Testis (tissue), 3 donors: ENCODE data around the gene CLEC2D. TPM values are rescaled to one million over a fixed set of nuclear protein-coding genes. Genes with fewer than 3 reads are reported as not detected.
"Not testable (repeated sequence)": the region's sequence is repeated elsewhere in the genome, so short reads cannot be mapped to it uniquely, and the experiment has no call there.

Experiments
- DNase-seq: peaks from one replicate; pipeline ENCODE4 v3.0.0-alpha.2; 2019
- H3K27ac ChIP-seq, 2 donors: fragments of 200-600 bp; sonication (generic); one replicate each; pipeline ENCODE4 v1.5.1; 2019
- H3K27me3 ChIP-seq: fragments of 200-600 bp; sonication (generic); one replicate; pipeline ENCODE4 v1.5.1; 2019
- H3K36me3 ChIP-seq: fragments of 200-600 bp; sonication (generic); one replicate; pipeline ENCODE4 v1.5.1; 2017; ENCODE audit warnings: low read depth; ENCODE audit errors: missing control alignments
- H3K4me1 ChIP-seq: fragments of 200-600 bp; sonication (generic); one replicate; pipeline ENCODE4 v1.5.1; 2019
- H3K4me3 ChIP-seq, 2 donors: fragments of 200-600 bp; sonication (generic); one replicate each; pipeline ENCODE4 v1.5.1; 2017 to 2019
- H3K9me3 ChIP-seq: fragments of 200-600 bp; sonication (generic); one replicate; pipeline ENCODE4 v1.5.1; 2017
- CTCF ChIP-seq, 3 experiments: fragments of 450-650 bp in 2 of 3; fragments of 200-600 bp in 1 of 3; sonication (generic) in 1 of 3; IDR thresholded peaks; one replicate each; pipeline ENCODE4 v1.5.1; 2016 to 2019; ENCODE audit warnings: antibody characterized with exemption in 3 of 3, mild to moderate bottlenecking in 2 of 3, moderate library complexity in 1 of 3
- POLR2A ChIP-seq: fragments of 450-650 bp; IDR thresholded peaks from one replicate; pipeline ENCODE4 v1.6.1; 2017; ENCODE audit warnings: antibody characterized with exemption, mild to moderate bottlenecking, moderate library complexity
- WGBS, 2 donors: methylation state at CpG; one replicate each; pipeline ENCODE4 v1.1.5; 2018; 5-methylcytosine and 5-hydroxymethylcytosine counted together
- intact Hi-C: fragments of 100-400 bp; cut with DNase I; formaldehyde crosslinking; loops from one replicate; pipeline ENCODE4 v1.15.1; 2023; ENCODE audit warnings: low total_unique reads
- polyA plus RNA-seq: library from polyadenylated mRNA; stranded (reverse); fragments of 350-450 nt; fragmentation: Illumina TruSeq; extraction: RNeasy Lipid Tissue Mini Kit (QIAGEN cat#74804); gene quantifications from one replicate; pipeline ENCODE4 v1.2.3, GENCODE V29; 2014; ENCODE audit warnings: low read depth, low replicate concordance; ENCODE audit not compliant: insufficient read depth
- total RNA-seq, 2 donors: library from RNA; depleted of rRNA; stranded (reverse); fragments of >200 nt; gene quantifications; one replicate each; pipeline ENCODE4 v1.2.3, GENCODE V29; 2016

Gene CLEC2D
- total and polyA plus RNA-seq, 3 donors from 2014 or later = 25.5 to 36.3 (median 32.1) TPM

DNA sequence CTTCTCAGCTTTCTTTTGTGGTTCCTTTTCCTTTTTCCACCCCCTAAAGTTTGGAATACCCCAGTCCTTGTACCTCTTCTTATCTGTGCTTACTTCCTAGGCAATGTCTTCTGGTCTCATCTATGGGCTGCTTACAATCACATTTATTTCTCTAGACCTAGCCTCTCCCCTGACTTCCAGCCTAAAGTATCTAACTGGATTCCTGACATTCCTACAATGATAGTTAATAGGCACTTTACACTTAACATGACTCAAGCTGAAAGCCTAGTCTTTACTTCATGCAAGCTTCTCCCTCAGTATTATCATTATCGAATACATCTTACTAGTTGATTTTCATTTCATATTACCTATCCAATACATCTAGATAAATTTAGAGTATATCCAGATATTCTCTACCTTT is 42.2 kb downstream of the CLEC2D start:
- H3K27me3 ChIP-seq = no peaks in the 10 kb centered on the region
- WGBS, 2 donors = 68 to 76% methylated on average over 1 of the region's 1 CpG
- H3K36me3 ChIP-seq = no peaks in the 10 kb centered on the region

DNA sequence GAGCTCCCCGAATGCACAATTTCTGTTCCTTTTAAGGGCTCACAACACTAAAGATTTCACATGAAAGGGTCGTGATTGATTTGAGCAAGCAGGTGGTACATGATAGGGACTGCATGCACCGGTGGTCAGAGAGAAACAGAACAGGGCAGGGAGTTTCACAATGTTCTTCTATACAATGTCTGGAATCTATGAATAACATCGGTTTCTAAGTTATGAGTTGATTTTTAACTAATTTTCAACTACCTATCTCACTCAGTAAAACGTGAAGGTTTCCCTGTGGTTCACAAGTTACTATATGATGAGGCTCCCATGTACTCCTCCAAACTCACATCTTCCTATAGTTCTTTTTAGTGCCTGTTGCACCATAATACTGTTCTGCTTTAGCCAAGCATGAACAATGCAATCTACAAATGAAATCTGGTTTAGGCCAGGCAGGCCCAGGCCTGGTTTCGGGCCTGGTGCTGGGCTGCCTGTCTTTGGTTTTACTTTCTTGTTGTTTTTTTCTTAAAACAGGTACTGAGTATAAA is 43.6 kb downstream of the CLEC2D start:
- 85 to 88% methylated on average over 6 of the region's 6 CpGs for WGBS, 2 donors
- H3K9me3 ChIP-seq, H3K4me3 ChIP-seq, H3K36me3 ChIP-seq, DNase-seq, H3K27ac ChIP-seq, H3K4me1 ChIP-seq, H3K27me3 ChIP-seq, intact Hi-C loops: not testable (repeated sequence)

More for the DNA sequence above, 42.2 kb downstream of the CLEC2D start:
- Histone ChIP-seq H3K27ac (no peak overlapping the region), H3K4me1 (no peaks in the 10 kb centered on the region), H3K4me3 (no peak overlapping the region), H3K9me3 (no peaks in the 10 kb centered on the region)
- TF ChIP-seq POLR2A = no peak
- TF ChIP-seq CTCF (IDR thresholded peaks at IDR 0.05) = no peak
- DNase-seq = no peak
- intact Hi-C loops = no loop called here

GRCh38 chr12:9717070-9717925 is 47.8 kb downstream of the CLEC2D start:
- no peaks in the 10 kb centered on the region for H3K36me3 ChIP-seq
- H3K9me3 ChIP-seq = no peaks in the 10 kb centered on the region
- no peak for TF ChIP-seq CTCF (IDR thresholded peaks at IDR 0.05)
- TF ChIP-seq POLR2A = no peak
- DNase-seq = no peak
- 69 to 73% methylated on average over 15 of the region's 15 CpGs for WGBS, 2 donors
- no peak overlapping the region for H3K27ac ChIP-seq
- H3K4me3 ChIP-seq = no peak overlapping the region
- no peaks in the 10 kb centered on the region for H3K4me1 ChIP-seq
- intact Hi-C loops = no loop called here
- H3K27me3 ChIP-seq = no peaks in the 10 kb centered on the region

DNA sequence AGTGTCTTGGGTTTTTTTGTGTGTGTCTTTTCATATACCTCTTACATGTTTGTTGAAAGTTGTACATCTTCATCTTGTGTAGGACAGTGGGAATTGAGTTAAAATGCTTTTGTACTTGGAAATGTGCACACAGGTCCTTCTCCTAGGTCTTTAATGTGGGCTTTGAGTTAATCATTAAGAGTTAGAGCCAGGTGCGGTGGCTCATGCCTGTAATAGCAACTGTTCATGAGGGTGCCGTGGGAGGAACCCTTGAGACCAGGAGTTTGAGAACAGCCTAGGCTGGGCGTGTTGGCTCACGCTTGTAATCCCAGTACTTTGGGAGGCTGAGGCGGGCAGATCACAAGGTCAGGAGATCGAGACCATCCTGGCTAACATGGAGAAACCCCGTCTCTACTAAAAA is 49.5 kb downstream of the CLEC2D start:
- 84 to 87% methylated on average over 7 of the region's 7 CpGs for WGBS, 2 donors
- no peaks in the 10 kb centered on the region for H3K36me3 ChIP-seq

More for the DNA sequence above, 49.5 kb downstream of the CLEC2D start:
- Histone ChIP-seq H3K9me3 (no peaks in the 10 kb centered on the region), H3K4me1 (no peaks in the 10 kb centered on the region), H3K27ac (no peak overlapping the region), H3K27me3 (no peaks in the 10 kb centered on the region), H3K4me3 (no peak overlapping the region)
- intact Hi-C loops = no loop called here
- DNase-seq = no peak
- TF ChIP-seq CTCF (IDR thresholded peaks at IDR 0.05) = no peak
- no peak for TF ChIP-seq POLR2A
